PC-9 (cell line): ENCODE measurements around the gene CD96. TPM values are rescaled to one million over a fixed set of nuclear protein-coding genes. Genes with fewer than 3 reads are reported as not detected.

ENCODE experiments used
- BruUV-seq: library from RNA; stranded (reverse); fragments of 400-500 nt; replicated peaks from 2 replicates; lab custom pipeline; 2021; lab: Mats Ljungman, UMichigan
- CTCF ChIA-PET: fragments of 300-600 bp; sonication (Branson Sonifier 250); formaldehyde crosslinking; loops from one replicate; lab custom pipeline; 2022; ENCODE audit warnings: antibody characterized with exemption; lab: Charles Lee
- POLR2A ChIA-PET: fragments of 300-600 bp; sonication (Branson Sonifier 250); formaldehyde crosslinking; loops from one replicate; lab custom pipeline; 2022; ENCODE audit warnings: antibody characterized with exemption; ENCODE audit not compliant: unreplicated experiment; lab: Charles Lee
- DNase-seq, 2 experiments: peaks; one replicate each; pipeline versions ENCODE4 v3.0.0 to v3.0.0-alpha.2; 2015 to 2022; ENCODE audit warnings: mixed read lengths in 1 of 2
- H2AFZ ChIP-seq: fragments of 200-600 bp; sonication (generic); 2 replicates; pipeline ENCODE4 v1.8.1; 2017; ENCODE audit warnings: antibody characterized with exemption
- H3F3A ChIP-seq: fragments of 200-600 bp; sonication (generic); 2 replicates; pipeline ENCODE4 v1.8.1; 2017; ENCODE audit warnings: antibody characterized with exemption, mild to moderate bottlenecking, low read depth; ENCODE audit not compliant: insufficient read depth
- H3K27ac ChIP-seq: fragments of 200-600 bp; sonication (generic); 2 replicates; pipeline ENCODE4 v1.6.1; 2016; ENCODE audit warnings: mixed run types
- H3K27me3 ChIP-seq: fragments of 200-600 bp; sonication (generic); 2 replicates; pipeline ENCODE4 v1.6.1; 2016; ENCODE audit warnings: low read depth, mixed run types; ENCODE audit not compliant: insufficient read depth
- H3K36me3 ChIP-seq: fragments of 200-600 bp; sonication (generic); 2 replicates; pipeline ENCODE4 v1.6.1; 2016; ENCODE audit warnings: low read depth, mixed run types
- H3K4me1 ChIP-seq: fragments of 200-600 bp; sonication (generic); replicated peaks from 2 replicates; pipeline ENCODE4 v1.6.1; 2016; ENCODE audit warnings: mixed run types; ENCODE audit not compliant: insufficient read depth
- H3K4me2 ChIP-seq: fragments of 200-600 bp; sonication (generic); 2 replicates; pipeline ENCODE4 v1.6.1; 2017; ENCODE audit warnings: mixed run types
- H3K4me3 ChIP-seq: fragments of 200-600 bp; sonication (generic); 2 replicates; pipeline ENCODE4 v1.6.1; 2016; ENCODE audit warnings: mixed run types
- H3K79me2 ChIP-seq: fragments of 200-600 bp; sonication (generic); 2 replicates; pipeline ENCODE4 v1.6.1; 2017; ENCODE audit warnings: low read depth, mixed run types
- H3K9me2 ChIP-seq: fragments of 200-600 bp; sonication (generic); 2 replicates; pipeline ENCODE4 v1.8.1; 2017; ENCODE audit warnings: mild to moderate bottlenecking; ENCODE audit not compliant: insufficient read depth
- H3K9me3 ChIP-seq: fragments of 200-600 bp; sonication (generic); 2 replicates; pipeline ENCODE4 v1.8.1; 2016; ENCODE audit warnings: low read depth; ENCODE audit not compliant: insufficient read depth
- H4K20me1 ChIP-seq: fragments of 200-600 bp; sonication (generic); 2 replicates; pipeline ENCODE4 v1.8.1; 2017; ENCODE audit not compliant: insufficient read depth
- EZH2 ChIP-seq: fragments of 200-600 bp; sonication (generic); IDR thresholded peaks from 2 replicates; pipeline ENCODE4 v1.8.0; 2017; ENCODE audit warnings: antibody characterized with exemption, low read depth
- intact Hi-C: fragments of 100-400 bp; cut with micrococcal nuclease; formaldehyde crosslinking; loops from one replicate; pipeline ENCODE4 v1.10.0; 2022; ENCODE audit not compliant: unreplicated experiment
- total RNA-seq: library from RNA; stranded (reverse); gene quantifications from 2 replicates; pipeline ENCODE4 v1.2.3, GENCODE V29; 2021
- TF ChIP-seq, protein P1 (sequence below): fragments of 200-600 bp; sonication (generic); conservative IDR thresholded peaks from 2 replicates; pipeline ENCODE4 v1.6.1; 2017; ENCODE audit warnings: mixed run types, antibody characterized with exemption, mild to moderate bottlenecking, moderate library complexity

CD96 gene
- total RNA-seq, 1 experiment from 2014 or later, result 0.11 TPM

DNA sequence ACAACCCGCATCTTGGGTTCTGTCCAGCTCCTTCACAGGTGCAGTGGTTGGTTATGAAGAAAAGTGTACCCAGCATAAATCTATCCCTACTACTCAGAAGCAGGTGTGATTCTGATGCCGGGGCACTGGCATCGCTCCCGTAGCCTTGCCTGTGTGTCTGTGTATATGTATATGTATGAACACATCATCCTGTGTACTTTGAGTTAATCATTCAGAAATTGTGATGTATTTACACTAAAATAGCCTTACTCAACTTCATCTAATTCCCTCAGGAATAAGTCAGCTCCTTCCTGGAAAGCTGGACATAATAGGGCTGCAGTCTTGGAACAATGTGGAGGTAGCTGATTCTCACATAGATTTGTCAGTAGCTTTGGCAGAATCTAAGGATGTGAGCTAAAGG is 59.8 kb downstream of the CD96 start:
- no peaks in the 10 kb centered on the region for H3K9me2 ChIP-seq
- H3K4me1 ChIP-seq, result no peaks in the 10 kb centered on the region
- no peak overlapping the region for H3K4me3 ChIP-seq
- no peak for DNase-seq
- H4K20me1 ChIP-seq, result no peaks in the 10 kb centered on the region
- H2AFZ ChIP-seq, result no peak overlapping the region
- intact Hi-C loops, result no loop called here
- ChIA-PET POLR2A (no interaction called here), CTCF (interaction anchor here (0.8 kb wide), 1 partner anchor 23 kb away, joined by 3 read pairs; no protein-coding TSS in a partner anchor)
- H3K27ac ChIP-seq, result no peak overlapping the region
- TF ChIP-seq EZH2, result no peak
- TF ChIP-seq, protein P1, sequence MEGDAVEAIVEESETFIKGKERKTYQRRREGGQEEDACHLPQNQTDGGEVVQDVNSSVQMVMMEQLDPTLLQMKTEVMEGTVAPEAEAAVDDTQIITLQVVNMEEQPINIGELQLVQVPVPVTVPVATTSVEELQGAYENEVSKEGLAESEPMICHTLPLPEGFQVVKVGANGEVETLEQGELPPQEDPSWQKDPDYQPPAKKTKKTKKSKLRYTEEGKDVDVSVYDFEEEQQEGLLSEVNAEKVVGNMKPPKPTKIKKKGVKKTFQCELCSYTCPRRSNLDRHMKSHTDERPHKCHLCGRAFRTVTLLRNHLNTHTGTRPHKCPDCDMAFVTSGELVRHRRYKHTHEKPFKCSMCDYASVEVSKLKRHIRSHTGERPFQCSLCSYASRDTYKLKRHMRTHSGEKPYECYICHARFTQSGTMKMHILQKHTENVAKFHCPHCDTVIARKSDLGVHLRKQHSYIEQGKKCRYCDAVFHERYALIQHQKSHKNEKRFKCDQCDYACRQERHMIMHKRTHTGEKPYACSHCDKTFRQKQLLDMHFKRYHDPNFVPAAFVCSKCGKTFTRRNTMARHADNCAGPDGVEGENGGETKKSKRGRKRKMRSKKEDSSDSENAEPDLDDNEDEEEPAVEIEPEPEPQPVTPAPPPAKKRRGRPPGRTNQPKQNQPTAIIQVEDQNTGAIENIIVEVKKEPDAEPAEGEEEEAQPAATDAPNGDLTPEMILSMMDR, result no peak
- H3K36me3 ChIP-seq, result no peaks in the 10 kb centered on the region
- H3K27me3 ChIP-seq, result no peaks in the 10 kb centered on the region
- H3K79me2 ChIP-seq, result no peaks in the 10 kb centered on the region
- no peak overlapping the region for H3K4me2 ChIP-seq
- H3K9me3 ChIP-seq, result no peaks in the 10 kb centered on the region; the same call in 1 of the 2 replicates
- BruUV-seq, result no TSS peak
- no peaks in the 10 kb centered on the region for H3F3A ChIP-seq

DNA sequence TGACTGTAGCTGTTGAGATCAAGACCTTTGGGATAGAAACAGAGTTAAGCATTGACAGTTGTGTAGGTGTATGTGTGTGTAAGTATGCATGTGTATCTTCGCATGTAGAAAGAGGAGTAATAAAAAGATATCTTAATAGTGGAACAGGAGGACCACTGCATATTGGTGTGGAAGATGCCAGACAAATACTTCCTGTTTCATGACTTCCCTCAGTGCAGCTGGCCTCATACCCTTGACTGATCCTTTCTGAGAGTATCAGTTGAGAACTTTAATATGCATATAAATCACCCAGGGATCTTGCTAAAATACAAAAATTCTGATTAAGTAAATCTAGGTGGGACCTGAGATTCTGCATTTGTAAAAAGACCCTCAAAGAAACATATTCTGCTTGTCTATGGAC is 61.7 kb downstream of the CD96 start:
- Histone ChIP-seq H3K27me3 (no peaks in the 10 kb centered on the region), H3K9me2 (no peaks in the 10 kb centered on the region), H3K4me1 (no peaks in the 10 kb centered on the region), H4K20me1 (no peaks in the 10 kb centered on the region), H2AFZ (no peak overlapping the region), H3K4me3 (no peak overlapping the region), H3K9me3 (no peaks in the 10 kb centered on the region; the same call in 1 of the 2 replicates), H3K4me2 (no peak overlapping the region), H3K27ac (no peak overlapping the region), H3K36me3 (no peaks in the 10 kb centered on the region), H3K79me2 (no peaks in the 10 kb centered on the region), H3F3A (no peaks in the 10 kb centered on the region)
- intact Hi-C loops, result no loop called here
- ChIA-PET CTCF (no interaction called here), POLR2A (no interaction called here)
- TF ChIP-seq EZH2, result no peak
- TF ChIP-seq, protein P1, result no peak
- DNase-seq, result no peak
- BruUV-seq, result no TSS peak

DNA sequence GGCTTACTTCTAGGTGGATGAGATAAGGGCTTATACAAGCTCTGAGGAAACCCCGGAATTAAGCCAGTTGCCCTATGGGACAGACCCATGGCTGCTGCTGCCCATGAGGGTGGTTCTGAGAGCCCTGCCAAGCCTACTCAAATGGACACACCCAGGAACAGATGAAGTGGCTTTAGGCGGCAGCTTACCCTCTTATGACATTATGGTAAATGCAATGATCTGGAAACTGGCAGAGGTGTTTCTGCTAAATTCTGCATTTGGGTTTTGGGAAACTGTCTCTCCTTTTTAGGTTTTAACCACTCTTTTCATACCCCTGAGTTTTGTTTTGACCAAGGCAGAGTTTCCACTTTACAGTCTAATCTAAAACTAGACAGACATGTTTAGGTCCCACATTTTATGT is 62.1 kb downstream of the CD96 start:
- ChIA-PET CTCF (no interaction called here), POLR2A (no interaction called here)
- no TSS peak for BruUV-seq

More for the DNA sequence above, 62.1 kb downstream of the CD96 start:
- Histone ChIP-seq H3F3A (no peaks in the 10 kb centered on the region), H3K4me3 (no peak overlapping the region), H3K27me3 (no peaks in the 10 kb centered on the region), H2AFZ (no peak overlapping the region), H3K36me3 (no peaks in the 10 kb centered on the region), H3K79me2 (no peaks in the 10 kb centered on the region), H3K9me3 (no peaks in the 10 kb centered on the region; the same call in 1 of the 2 replicates), H3K27ac (no peak overlapping the region), H4K20me1 (no peaks in the 10 kb centered on the region), H3K4me1 (no peaks in the 10 kb centered on the region), H3K4me2 (no peak overlapping the region), H3K9me2 (no peaks in the 10 kb centered on the region)
- DNase-seq, result no peak
- intact Hi-C loops, result no loop called here
- TF ChIP-seq, protein P1, result no peak
- no peak for TF ChIP-seq EZH2
